MM.1S (cell line): ENCODE data around the gene MEIOSIN.

Experiments used
- CTCF ChIP-seq: fragments of 300-600 bp; sonication (generic); IDR thresholded peaks from 2 replicates; pipeline ENCODE4 v1.5.1; 2016; ENCODE audit warnings: antibody characterized with exemption, low read length, mixed read lengths
- EZH2 ChIP-seq: fragments of 300-600 bp; sonication (generic); optimal IDR thresholded peaks from 2 replicates; pipeline ENCODE3; 2017; ENCODE audit warnings: low read depth, mild to moderate bottlenecking, antibody characterized with exemption, low read length, mixed read lengths

- TF ChIP-seq CTCF (no peak), EZH2 (no peak)
Measured at GRCh38 chr19:45716359-45717130, 16.7 kb upstream of the MEIOSIN start.
